ENCODE data around the gene SPRY2. TPM values are rescaled to one million over a fixed set of nuclear protein-coding genes. Genes with fewer than 3 reads are reported as not detected.
A peak's percentile ranks its signal among the peaks of the same experiment; 100 is the strongest.

The SPRY2 gene
- 1 to 10 TPM; 2.7 to 7.3 (median 3.0) TPM for total RNA-seq
- 10.4 TPM for total RNA-seq (2013)

DNA sequence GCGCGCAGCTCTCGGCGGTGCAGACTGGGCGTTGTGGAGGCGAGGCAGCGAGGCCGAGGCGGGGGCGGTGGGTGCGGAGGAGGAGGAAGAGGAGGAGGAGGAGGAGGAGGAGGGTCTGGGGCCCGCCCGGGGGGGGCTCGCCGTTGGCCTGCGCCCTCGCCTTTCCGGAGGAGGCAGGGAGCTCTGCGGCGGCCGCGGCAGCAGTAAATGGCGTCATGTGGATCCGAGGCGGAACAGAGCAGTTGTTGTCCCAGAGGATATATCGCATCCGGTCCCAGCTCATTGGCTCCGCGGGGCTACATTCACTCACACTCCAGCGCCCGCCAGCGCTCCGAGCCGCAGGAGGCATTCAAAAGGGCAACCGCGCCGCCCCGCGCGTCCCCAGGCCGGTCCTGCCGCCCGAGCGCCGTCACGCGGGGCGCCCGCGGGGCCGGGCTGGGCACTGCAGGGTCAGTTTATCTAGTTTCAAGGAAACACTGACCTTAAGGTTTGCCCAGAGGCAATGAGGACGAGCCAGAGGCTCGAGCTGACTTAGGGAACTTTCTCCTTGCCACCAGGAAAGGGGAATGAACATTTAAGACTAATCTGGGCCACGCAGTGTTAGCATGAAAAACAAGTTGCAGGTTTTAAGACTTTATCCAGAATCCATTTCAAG is at the start of gene SPRY2:
SPRY2 (minus strand) TSS at position 26 of the 655 bp plus-strand sequence. CDS start 3,421 bp downstream, outside the sequence.
- H3K27me3 ChIP-seq (ENCODE audit: control insufficient read depth, insufficient read depth, low read length): no peaks in the 10 kb centered on the region
- Mint-ChIP-seq H3K9me3 (no peaks in the 10 kb centered on the region), H3K36me3 (no peaks in the 10 kb centered on the region), H3K4me3 (no peak within 1 kb of the TSS), H3K27me3 (ENCODE audit: low read depth in 2 of 2) (peaks cover 13 to 18% of the 10 kb centered on the region in 2 donors), H3K27ac (peak within 1 kb of the TSS in 1 of 2 donors; percentile 24), H3K4me1 (peaks cover 25 to 31% of the 10 kb centered on the region in 2 donors)
- no peak for TF ChIP-seq CTCF (IDR thresholded peaks at IDR 0.05)
- no peaks in the 10 kb centered on the region for H3K9me3 ChIP-seq (ENCODE audit: control insufficient read depth, insufficient read depth, low read length)
- peaks cover 47% of the 10 kb centered on the region for H3K4me1 ChIP-seq (ENCODE audit: control insufficient read depth, insufficient read depth, low read length)
- peak within 1 kb of the TSS; percentile 73 for H3K27ac ChIP-seq (ENCODE audit: low read length)
- peak within 1 kb of the TSS; percentile 56 for H3K4me3 ChIP-seq (ENCODE audit: low read length)
- intact Hi-C loops (cut with micrococcal nuclease): no loop called here
- under 1% methylated on average over 54 of the region's 54 CpGs for WGBS (ENCODE audit: insufficient coverage)
- ATAC-seq: peak; percentile 21 to 36 (median 33)
- peaks cover 5% of the 10 kb centered on the region for H3K36me3 ChIP-seq (ENCODE audit: control insufficient read depth, insufficient read depth, low read length)
- peak; percentile 38 to 58 for DNase-seq

- no peaks in the 10 kb centered on the region for H3K9me3 ChIP-seq (ENCODE audit: control insufficient read depth, insufficient read depth, low read length)
- Mint-ChIP-seq H3K36me3 (peaks cover 24% of the 10 kb centered on the region), H3K27ac (no peak overlapping the region), H3K4me1 (peaks cover 14 to 18% of the 10 kb centered on the region in 2 donors), H3K9me3 (peaks cover 0 to 6% of the 10 kb centered on the region in 2 donors), H3K27me3 (ENCODE audit: low read depth in 2 of 2) (peaks cover 21 to 28% of the 10 kb centered on the region in 2 donors), H3K4me3 (no peak overlapping the region)
- no peak for ATAC-seq
- H3K4me1 ChIP-seq (ENCODE audit: control insufficient read depth, insufficient read depth, low read length): peaks cover 5% of the 10 kb centered on the region
- no peak overlapping the region for H3K4me3 ChIP-seq (ENCODE audit: low read length)
- H3K27ac ChIP-seq (ENCODE audit: low read length): no peak overlapping the region
- intact Hi-C loops (cut with micrococcal nuclease): no loop called here
- TF ChIP-seq CTCF (IDR thresholded peaks at IDR 0.05): no peak
- no CpG with 5 or more reads among the region's 1 CpG for WGBS (ENCODE audit: insufficient coverage)
- H3K27me3 ChIP-seq (ENCODE audit: control insufficient read depth, insufficient read depth, low read length): peaks cover 2% of the 10 kb centered on the region
- H3K36me3 ChIP-seq (ENCODE audit: control insufficient read depth, insufficient read depth, low read length): no peaks in the 10 kb centered on the region
- no peak for DNase-seq
Observed at GRCh38 chr13:80390338-80390737, 49.4 kb upstream of the SPRY2 start.

DNA sequence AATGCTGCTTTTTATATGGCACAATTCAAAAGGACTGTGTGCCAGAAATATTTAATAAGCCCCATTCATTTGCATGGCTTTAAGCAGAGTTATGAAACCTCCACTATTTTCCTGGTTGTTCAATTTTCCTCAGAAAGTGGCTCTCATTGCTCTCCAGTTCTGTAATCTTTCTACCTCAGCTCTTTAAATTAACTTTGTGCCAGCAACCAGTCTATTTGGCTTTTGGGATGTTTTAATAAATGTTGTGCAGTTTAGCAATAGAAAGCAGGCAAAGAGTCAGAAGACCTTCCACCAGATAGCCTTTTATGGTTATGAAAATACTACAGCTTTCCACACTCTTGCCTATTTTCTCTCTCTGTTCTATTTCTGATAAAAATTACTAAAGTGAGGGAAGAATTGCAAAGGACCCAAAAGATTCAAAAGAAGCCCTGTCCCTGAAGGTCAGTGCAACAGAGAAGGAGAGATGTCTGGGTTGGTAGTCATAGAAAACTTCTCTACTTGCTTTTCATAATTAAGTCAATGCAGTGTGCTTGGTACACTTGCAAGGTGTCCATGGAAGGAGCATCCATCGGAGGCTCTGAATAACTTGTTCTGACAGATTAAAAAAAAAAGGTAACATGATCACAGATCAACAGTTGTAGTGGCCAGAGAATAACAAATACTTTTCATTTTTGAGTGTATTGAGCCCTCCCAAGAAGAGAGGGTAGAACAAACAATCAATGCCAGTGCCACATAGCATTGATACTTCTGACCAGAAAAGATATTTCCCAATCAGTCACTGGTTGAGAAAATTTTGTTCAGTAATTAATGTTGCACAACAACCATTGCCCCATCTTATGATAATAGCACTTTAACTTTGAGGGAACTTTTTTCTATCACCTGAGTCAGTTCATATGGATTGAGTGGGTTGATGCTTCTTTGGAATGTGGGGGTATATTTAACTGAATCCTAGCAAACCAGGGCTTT is 48.4 kb upstream of the SPRY2 start:
- no peak for DNase-seq
- peaks cover 2% of the 10 kb centered on the region for H3K27me3 ChIP-seq (ENCODE audit: control insufficient read depth, insufficient read depth, low read length)
- Mint-ChIP-seq H3K4me3 (no peak overlapping the region), H3K27me3 (ENCODE audit: low read depth in 2 of 2) (peaks cover 19 to 28% of the 10 kb centered on the region in 2 donors), H3K27ac (no peak overlapping the region), H3K9me3 (peaks cover 0 to 6% of the 10 kb centered on the region in 2 donors), H3K36me3 (peaks cover 24% of the 10 kb centered on the region), H3K4me1 (peaks cover 22 to 27% of the 10 kb centered on the region in 2 donors)
- ATAC-seq: no peak
- no peak overlapping the region for H3K4me3 ChIP-seq (ENCODE audit: low read length)
- H3K9me3 ChIP-seq (ENCODE audit: control insufficient read depth, insufficient read depth, low read length): no peaks in the 10 kb centered on the region
- WGBS (ENCODE audit: insufficient coverage): 91% methylated on average over 1 of the region's 1 CpG
- H3K27ac ChIP-seq (ENCODE audit: low read length): no peak overlapping the region
- intact Hi-C loops (cut with micrococcal nuclease): loop anchor here (5.0 kb wide), 1 partner anchor 483 kb away; no protein-coding TSS in a partner anchor
- no peak for TF ChIP-seq CTCF (IDR thresholded peaks at IDR 0.05)
- H3K4me1 ChIP-seq (ENCODE audit: control insufficient read depth, insufficient read depth, low read length): peaks cover 7% of the 10 kb centered on the region
- H3K36me3 ChIP-seq (ENCODE audit: control insufficient read depth, insufficient read depth, low read length): no peaks in the 10 kb centered on the region

Data from natural killer cell (primary cell).